Sigmoid colon (tissue), 4 donors: ENCODE results near the gene IPO11.

Source experiments
- EP300 ChIP-seq, 4 donors: sonication (generic); formaldehyde crosslinking; IDR thresholded peaks; one replicate each; pipeline ENCODE4 v1.6.1; 2017; ENCODE audit warnings: antibody characterized with exemption in 4 of 4
- POLR2A ChIP-seq, 2 donors: fragments of 450-650 bp; IDR thresholded peaks; one replicate each; pipeline ENCODE4 v1.6.1; 2016; ENCODE audit warnings: antibody characterized with exemption in 2 of 2, mild to moderate bottlenecking in 2 of 2, moderate library complexity in 2 of 2
- POLR2AphosphoS5 ChIP-seq, 4 donors: sonication (generic); formaldehyde crosslinking; IDR thresholded peaks; one replicate each; pipeline ENCODE4 v1.6.1; 2017; ENCODE audit warnings: antibody characterized with exemption in 4 of 4
- TF ChIP-seq, protein P1 (sequence below), 4 experiments: fragments of 450-650 bp in 3 of 4; fragments of 200-600 bp in 1 of 4; IDR thresholded peaks; one replicate each; pipeline ENCODE4 v1.5.1; 2016 to 2019; ENCODE audit warnings: antibody characterized with exemption in 4 of 4, mild to moderate bottlenecking in 3 of 4, moderate library complexity in 2 of 4

GRCh38 chr5:62521319-62521718, 108.8 kb downstream of the IPO11 start:
- no peak for TF ChIP-seq POLR2A (IDR thresholded peaks at IDR 0.05)
- TF ChIP-seq EP300 (IDR thresholded peaks at IDR 0.05): no peak
- TF ChIP-seq, protein P1, sequence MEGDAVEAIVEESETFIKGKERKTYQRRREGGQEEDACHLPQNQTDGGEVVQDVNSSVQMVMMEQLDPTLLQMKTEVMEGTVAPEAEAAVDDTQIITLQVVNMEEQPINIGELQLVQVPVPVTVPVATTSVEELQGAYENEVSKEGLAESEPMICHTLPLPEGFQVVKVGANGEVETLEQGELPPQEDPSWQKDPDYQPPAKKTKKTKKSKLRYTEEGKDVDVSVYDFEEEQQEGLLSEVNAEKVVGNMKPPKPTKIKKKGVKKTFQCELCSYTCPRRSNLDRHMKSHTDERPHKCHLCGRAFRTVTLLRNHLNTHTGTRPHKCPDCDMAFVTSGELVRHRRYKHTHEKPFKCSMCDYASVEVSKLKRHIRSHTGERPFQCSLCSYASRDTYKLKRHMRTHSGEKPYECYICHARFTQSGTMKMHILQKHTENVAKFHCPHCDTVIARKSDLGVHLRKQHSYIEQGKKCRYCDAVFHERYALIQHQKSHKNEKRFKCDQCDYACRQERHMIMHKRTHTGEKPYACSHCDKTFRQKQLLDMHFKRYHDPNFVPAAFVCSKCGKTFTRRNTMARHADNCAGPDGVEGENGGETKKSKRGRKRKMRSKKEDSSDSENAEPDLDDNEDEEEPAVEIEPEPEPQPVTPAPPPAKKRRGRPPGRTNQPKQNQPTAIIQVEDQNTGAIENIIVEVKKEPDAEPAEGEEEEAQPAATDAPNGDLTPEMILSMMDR (IDR thresholded peaks at IDR 0.05): no peak
- TF ChIP-seq POLR2AphosphoS5 (IDR thresholded peaks at IDR 0.05): no peak
